Activated naive CD4-positive, alpha-beta T cell treated with anti-CD3 and anti-CD28 coated beads for 36 hours (primary cell): ENCODE measurements around the gene TENM4. TPM values are rescaled to one million over a fixed set of nuclear protein-coding genes. Genes with fewer than 3 reads are reported as not detected.

Experiments
- CTCF ChIA-PET: fragments of 350-600 bp; sonication (Branson Sonifier 250); formaldehyde crosslinking; loops from one replicate; lab custom pipeline; 2021; ENCODE audit warnings: antibody characterized with exemption; lab: Charles Lee
- DNase-seq: peaks from one replicate; pipeline ENCODE4 v3.0.0-alpha.2; 2020
- H3K27ac Mint-ChIP-seq: one replicate; pipeline ENCODE4 v1.8.0; 2021; ENCODE audit warnings: mild to moderate bottlenecking, mixed read lengths
- H3K27me3 Mint-ChIP-seq: one replicate; pipeline ENCODE4 v1.8.0; 2021; ENCODE audit warnings: low read depth, mixed read lengths
- H3K36me3 Mint-ChIP-seq: one replicate; pipeline ENCODE4 v1.8.0; 2021; ENCODE audit warnings: low read depth, mixed read lengths
- H3K4me1 Mint-ChIP-seq: one replicate; pipeline ENCODE4 v1.8.0; 2021; ENCODE audit warnings: low read depth, mixed read lengths
- H3K4me3 Mint-ChIP-seq: one replicate; pipeline ENCODE4 v1.8.0; 2021; ENCODE audit warnings: mild to moderate bottlenecking, moderate library complexity, mixed read lengths
- H3K9me3 Mint-ChIP-seq: one replicate; pipeline ENCODE4 v1.8.0; 2021; ENCODE audit warnings: mixed read lengths
- intact Hi-C: fragments of 100-400 bp; cut with micrococcal nuclease; formaldehyde crosslinking; loops from one replicate; pipeline ENCODE4 v1.15.1; 2023
- total RNA-seq, 2 experiments: library from RNA; stranded (reverse); gene quantifications; one replicate each; pipeline ENCODE4 v1.2.3, GENCODE V29; 2021

The TENM4 gene
- total RNA-seq, 2 experiments from 2014 or later, result not detected

GRCh38 chr11:78943841-78944240, 497.0 kb downstream of the TENM4 start:
- intact Hi-C loops, result no loop called here
- Mint-ChIP-seq H3K27ac (no peak overlapping the region), H3K27me3 (peaks cover 14% of the 10 kb centered on the region), H3K36me3 (no peaks in the 10 kb centered on the region), H3K4me3 (no peak overlapping the region), H3K9me3 (no peaks in the 10 kb centered on the region), H3K4me1 (no peaks in the 10 kb centered on the region)
- DNase-seq, result no peak
- CTCF ChIA-PET, result no interaction called here

GRCh38 chr11:78943154-78943553, 497.7 kb downstream of the TENM4 start:
- CTCF ChIA-PET, result no interaction called here
- H3K27ac Mint-ChIP-seq, result no peak overlapping the region

DNA sequence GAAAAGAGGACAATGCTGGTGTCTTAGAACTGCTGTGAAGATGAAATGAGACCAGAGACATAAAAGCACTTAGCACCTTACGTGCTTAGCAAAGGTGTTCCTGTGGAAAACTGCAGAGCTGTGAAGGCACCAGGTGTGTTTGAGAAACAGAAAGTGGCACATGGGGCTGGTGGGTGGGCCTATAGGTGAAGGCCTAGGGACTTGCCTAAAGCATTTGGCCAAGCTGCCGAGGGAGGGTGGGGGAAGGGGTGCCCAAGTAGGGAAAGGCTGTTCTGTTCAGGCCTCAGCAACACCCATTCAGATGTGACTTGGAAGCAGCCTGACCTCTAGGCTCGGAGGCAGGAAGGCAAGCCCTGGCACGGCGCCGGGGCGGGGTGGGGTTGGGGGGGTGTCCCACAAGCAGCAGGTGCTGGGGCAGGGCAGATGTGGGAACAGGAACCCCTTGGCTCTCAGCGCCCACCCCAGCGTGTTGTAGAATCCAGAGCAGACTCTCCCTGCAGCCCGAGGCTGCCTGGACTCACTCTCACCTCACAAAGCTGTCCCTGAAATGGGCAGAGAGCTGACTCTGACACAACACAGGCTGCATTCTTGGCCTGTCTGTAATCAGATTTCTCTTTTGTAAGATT, 499.5 kb downstream of the TENM4 start:
- Mint-ChIP-seq H3K9me3 (no peaks in the 10 kb centered on the region), H3K27me3 (peaks cover 14% of the 10 kb centered on the region), H3K36me3 (no peaks in the 10 kb centered on the region), H3K27ac (no peak overlapping the region), H3K4me1 (no peaks in the 10 kb centered on the region), H3K4me3 (no peak overlapping the region)
- no peak for DNase-seq
- intact Hi-C loops, result no loop called here
- CTCF ChIA-PET, result no interaction called here

More at GRCh38 chr11:78943154-78943553, 497.7 kb downstream of the TENM4 start:
- H3K36me3 Mint-ChIP-seq, result no peaks in the 10 kb centered on the region
- H3K4me1 Mint-ChIP-seq, result no peaks in the 10 kb centered on the region
- no peaks in the 10 kb centered on the region for H3K9me3 Mint-ChIP-seq
- intact Hi-C loops, result no loop called here
- peaks cover 14% of the 10 kb centered on the region for H3K27me3 Mint-ChIP-seq
- no peak for DNase-seq
- H3K4me3 Mint-ChIP-seq, result no peak overlapping the region

- Mint-ChIP-seq H3K4me1 (no peaks in the 10 kb centered on the region), H3K9me3 (no peaks in the 10 kb centered on the region), H3K36me3 (no peaks in the 10 kb centered on the region), H3K4me3 (no peak overlapping the region), H3K27ac (no peak overlapping the region), H3K27me3 (peaks cover 14% of the 10 kb centered on the region)
- CTCF ChIA-PET, result no interaction called here
- DNase-seq, result no peak
- intact Hi-C loops, result no loop called here
These were observed 500.2 kb downstream of the TENM4 start for GRCh38 chr11:78940500-78941225.

GRCh38 chr11:78938971-78939370, 501.9 kb downstream of the TENM4 start:
- no peaks in the 10 kb centered on the region for H3K36me3 Mint-ChIP-seq
- H3K4me1 Mint-ChIP-seq, result no peaks in the 10 kb centered on the region
- H3K27ac Mint-ChIP-seq, result no peak overlapping the region
- no peaks in the 10 kb centered on the region for H3K9me3 Mint-ChIP-seq
- intact Hi-C loops, result no loop called here
- no peak for DNase-seq
- H3K4me3 Mint-ChIP-seq, result no peak overlapping the region
- peaks cover 14% of the 10 kb centered on the region for H3K27me3 Mint-ChIP-seq
- CTCF ChIA-PET, result no interaction called here

DNA sequence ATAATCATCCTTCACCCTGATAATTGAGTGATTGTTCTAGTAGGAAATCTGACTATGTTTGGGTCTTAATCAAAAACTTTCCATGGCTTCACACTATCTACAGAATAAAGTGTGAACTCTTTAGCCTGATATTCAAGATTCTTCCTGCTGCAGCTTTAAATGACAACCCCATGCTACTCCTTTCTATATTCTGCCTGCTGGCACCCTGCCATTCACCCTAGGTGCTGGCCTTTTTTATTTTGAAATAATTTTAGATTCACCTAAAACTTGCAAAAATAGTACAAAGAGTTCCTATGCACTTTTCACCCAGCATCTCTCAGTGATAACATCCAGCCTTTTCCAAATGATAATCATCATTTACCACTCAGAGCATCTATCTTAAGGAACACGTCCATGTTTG, 502.8 kb downstream of the TENM4 start:
- intact Hi-C loops, result no loop called here
- no peak for DNase-seq
- no peak overlapping the region for H3K27ac Mint-ChIP-seq
- H3K27me3 Mint-ChIP-seq, result peaks cover 11% of the 10 kb centered on the region
- H3K4me3 Mint-ChIP-seq, result no peak overlapping the region
- no peaks in the 10 kb centered on the region for H3K9me3 Mint-ChIP-seq
- H3K36me3 Mint-ChIP-seq, result no peaks in the 10 kb centered on the region
- no peaks in the 10 kb centered on the region for H3K4me1 Mint-ChIP-seq
- CTCF ChIA-PET, result no interaction called here

DNA sequence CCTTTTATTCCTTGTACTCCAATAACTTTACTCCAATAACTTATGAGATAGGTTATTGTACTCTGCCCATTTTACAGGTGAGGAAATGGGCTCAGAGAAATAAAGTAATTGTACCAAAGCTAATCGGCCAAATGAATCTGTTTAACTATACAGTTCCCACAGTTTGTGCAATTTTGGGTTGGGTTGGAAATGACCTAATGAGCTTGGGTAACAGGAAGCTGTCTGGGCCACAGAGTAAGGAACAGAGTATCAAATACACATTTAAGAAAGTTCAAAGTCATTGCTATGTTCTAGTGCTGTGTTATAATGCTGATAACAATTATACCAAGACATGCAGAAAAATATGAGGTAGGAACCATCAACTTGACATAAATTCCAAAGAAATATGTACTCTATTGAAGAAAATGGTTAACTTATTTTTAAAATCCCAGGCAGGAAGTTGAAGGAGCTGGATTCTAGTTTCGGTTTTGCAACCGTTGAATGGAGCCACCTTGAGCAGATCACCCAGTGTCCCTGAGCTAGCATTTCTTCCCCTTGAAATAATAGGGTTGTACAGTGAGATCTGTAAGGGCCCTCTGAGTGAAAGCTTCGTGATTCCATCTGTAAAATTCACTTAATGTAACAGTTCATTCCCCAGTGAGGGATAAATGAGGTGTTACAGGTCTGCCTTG, 505.3 kb downstream of the TENM4 start:
- Mint-ChIP-seq H3K27me3 (peaks cover 9% of the 10 kb centered on the region), H3K4me1 (no peaks in the 10 kb centered on the region), H3K36me3 (no peaks in the 10 kb centered on the region), H3K9me3 (no peaks in the 10 kb centered on the region), H3K27ac (no peak overlapping the region), H3K4me3 (no peak overlapping the region)
- CTCF ChIA-PET, result no interaction called here
- no peak for DNase-seq
- intact Hi-C loops, result no loop called here

- Mint-ChIP-seq H3K36me3 (no peaks in the 10 kb centered on the region), H3K27ac (no peak overlapping the region), H3K27me3 (no peaks in the 10 kb centered on the region), H3K4me3 (no peak overlapping the region), H3K4me1 (no peaks in the 10 kb centered on the region), H3K9me3 (no peaks in the 10 kb centered on the region)
- DNase-seq, result no peak
- intact Hi-C loops, result no loop called here
- CTCF ChIA-PET, result no interaction called here
These were observed 507.5 kb downstream of the TENM4 start for GRCh38 chr11:78933350-78933749.

GRCh38 chr11:78932757-78933156, 508.1 kb downstream of the TENM4 start:
- H3K4me1 Mint-ChIP-seq, result no peaks in the 10 kb centered on the region
- CTCF ChIA-PET, result no interaction called here
- H3K36me3 Mint-ChIP-seq, result no peaks in the 10 kb centered on the region
- no peak for DNase-seq
- H3K27ac Mint-ChIP-seq, result no peak overlapping the region
- H3K4me3 Mint-ChIP-seq, result no peak overlapping the region
- intact Hi-C loops, result no loop called here
- no peaks in the 10 kb centered on the region for H3K27me3 Mint-ChIP-seq
- H3K9me3 Mint-ChIP-seq, result no peaks in the 10 kb centered on the region

DNA sequence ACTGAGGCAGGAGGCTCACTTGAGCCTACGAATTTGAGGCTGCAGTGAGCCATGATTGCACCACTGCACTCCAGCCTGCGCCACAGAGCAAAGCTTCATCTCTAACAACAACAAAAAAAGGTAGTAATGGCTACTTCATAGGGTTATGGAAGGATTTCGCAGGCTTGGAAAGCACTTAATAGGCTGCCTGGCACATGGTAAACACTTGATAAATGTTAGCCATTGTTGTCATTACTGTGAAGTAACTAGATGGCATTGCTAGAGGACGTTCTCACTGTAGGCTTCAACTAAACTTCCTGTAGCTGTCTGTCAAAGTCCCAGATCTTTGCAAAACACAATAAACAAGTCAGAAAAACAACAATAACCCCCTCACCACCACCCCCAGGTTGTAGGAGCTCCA, 508.9 kb downstream of the TENM4 start:
- no peaks in the 10 kb centered on the region for H3K4me1 Mint-ChIP-seq
- CTCF ChIA-PET, result no interaction called here
- no peaks in the 10 kb centered on the region for H3K36me3 Mint-ChIP-seq
- H3K4me3 Mint-ChIP-seq, result no peak overlapping the region
- no peak overlapping the region for H3K27ac Mint-ChIP-seq
- no peaks in the 10 kb centered on the region for H3K27me3 Mint-ChIP-seq
- H3K9me3 Mint-ChIP-seq, result no peaks in the 10 kb centered on the region
- intact Hi-C loops, result no loop called here
- DNase-seq, result no peak

GRCh38 chr11:78930810-78931523, 509.9 kb downstream of the TENM4 start:
- no peak for DNase-seq
- CTCF ChIA-PET, result no interaction called here
- no peaks in the 10 kb centered on the region for H3K4me1 Mint-ChIP-seq
- H3K36me3 Mint-ChIP-seq, result no peaks in the 10 kb centered on the region
- no peak overlapping the region for H3K4me3 Mint-ChIP-seq
- no peaks in the 10 kb centered on the region for H3K27me3 Mint-ChIP-seq
- no peaks in the 10 kb centered on the region for H3K9me3 Mint-ChIP-seq
- no peak overlapping the region for H3K27ac Mint-ChIP-seq
- intact Hi-C loops, result no loop called here

GRCh38 chr11:78929906-78930220, 511.0 kb downstream of the TENM4 start:
- no peak for DNase-seq
- CTCF ChIA-PET, result no interaction called here
- H3K27ac Mint-ChIP-seq, result no peak overlapping the region
- H3K9me3 Mint-ChIP-seq, result no peaks in the 10 kb centered on the region
- no peak overlapping the region for H3K4me3 Mint-ChIP-seq
- H3K36me3 Mint-ChIP-seq, result no peaks in the 10 kb centered on the region
- no peaks in the 10 kb centered on the region for H3K27me3 Mint-ChIP-seq
- H3K4me1 Mint-ChIP-seq, result no peaks in the 10 kb centered on the region
- intact Hi-C loops, result no loop called here
